ENCODE results near the gene EPN2. TPM values are rescaled to one million over a fixed set of nuclear protein-coding genes. Genes with fewer than 3 reads are reported as not detected.
"Not testable (repeated sequence)": the region's sequence is repeated elsewhere in the genome, so short reads cannot be mapped to it uniquely, and the experiment has no call there.

EPN2 gene
- total RNA-seq (19.7 TPM), polyA plus RNA-seq (ENCODE audit: insufficient read depth in 1 of 8, insufficient read length in 8 of 8, low replicate concordance in 1 of 8) (10 to 100 TPM; 18.2 to 36.4 (median 26.1) TPM)
- long read RNA-seq, donor 1, full-length matches to known transcripts, result 1 of 6 reads
- long read RNA-seq, donor 1, partial matches to known transcripts, result 5 of 6 reads
- long read RNA-seq, donor 1, other reads (novel, unspliced or antisense), result 0 of 6 reads
- long read RNA-seq, donor 2, full-length matches to known transcripts, result 2 of 2 reads
- long read RNA-seq, donor 2, partial matches to known transcripts, result 0 of 2 reads
- long read RNA-seq, donor 2, other reads (novel, unspliced or antisense), result 0 of 2 reads
- long read RNA-seq, donor 3, full-length matches to known transcripts, result 8 of 8 reads
- long read RNA-seq, donor 3, partial matches to known transcripts, result 0 of 8 reads
- long read RNA-seq, donor 3, other reads (novel, unspliced or antisense), result 0 of 8 reads
- long read RNA-seq, donor 4, full-length matches to known transcripts, result 5 of 5 reads
- long read RNA-seq, donor 4, partial matches to known transcripts, result 0 of 5 reads
- long read RNA-seq, donor 4, other reads (novel, unspliced or antisense), result 0 of 5 reads
- long read RNA-seq, donor 5, full-length matches to known transcripts, result 19 of 32 reads
- long read RNA-seq, donor 5, partial matches to known transcripts, result 13 of 32 reads
- long read RNA-seq, donor 5, other reads (novel, unspliced or antisense), result 0 of 32 reads
- long read RNA-seq, donor 6, full-length matches to known transcripts, result 12 of 12 reads
- long read RNA-seq, donor 6, partial matches to known transcripts, result 0 of 12 reads
- long read RNA-seq, donor 6, other reads (novel, unspliced or antisense), result 0 of 12 reads
- long read RNA-seq, donor 7, full-length matches to known transcripts, result 10 of 10 reads
- long read RNA-seq, donor 7, partial matches to known transcripts, result 0 of 10 reads
- long read RNA-seq, donor 7, other reads (novel, unspliced or antisense), result 0 of 10 reads
- long read RNA-seq, donor 8, partial matches to known transcripts, result 5 of 8 reads
- long read RNA-seq, donor 8, other reads (novel, unspliced or antisense), result 0 of 8 reads
- long read RNA-seq, donor 9, full-length matches to known transcripts, result 8 of 16 reads
- long read RNA-seq, donor 9, partial matches to known transcripts, result 8 of 16 reads
- long read RNA-seq, donor 9, other reads (novel, unspliced or antisense), result 0 of 16 reads
- long read RNA-seq, donor 10, full-length matches to known transcripts, result 10 of 25 reads
- long read RNA-seq, donor 10, partial matches to known transcripts, result 15 of 25 reads
- long read RNA-seq, donor 10, other reads (novel, unspliced or antisense), result 0 of 25 reads
- long read RNA-seq, donor 11, transcript EPN2-221 (3 exons, 309 nt), result major isoform, 6 of 6 reads
- long read RNA-seq, donor 11, partial matches to known transcripts, result 0 of 6 reads
- long read RNA-seq, donor 11, other reads (novel, unspliced or antisense), result 0 of 6 reads

GRCh38 chr17:19237139-19237388, at the start of gene EPN2:
TSS of gene EPN2 (plus strand) at chr17:19237366. CDS start at chr17:19283120, 45,754 bp downstream.
- H3K27me3 ChIP-seq (ENCODE audit: control insufficient read depth, insufficient read depth, low read length); H3K9me3 ChIP-seq (replicated peaks; ENCODE audit: control insufficient read depth, low read depth, low read length); H3K36me3 ChIP-seq (ENCODE audit: control insufficient read depth, insufficient read depth, low read length); H3K4me1 ChIP-seq (ENCODE audit: control insufficient read depth, insufficient read depth, low read length): not testable (repeated sequence)
- no CpG with 5 or more reads among the region's 31 CpGs for WGBS (ENCODE audit: insufficient coverage)
- peak; percentile 72 for DNase-seq
- peak within 1 kb of the TSS; percentile 98 for H3K4me3 ChIP-seq (ENCODE audit: low read length)
- H3K27ac ChIP-seq (ENCODE audit: low read length), result peak within 1 kb of the TSS; percentile 67

DNA sequence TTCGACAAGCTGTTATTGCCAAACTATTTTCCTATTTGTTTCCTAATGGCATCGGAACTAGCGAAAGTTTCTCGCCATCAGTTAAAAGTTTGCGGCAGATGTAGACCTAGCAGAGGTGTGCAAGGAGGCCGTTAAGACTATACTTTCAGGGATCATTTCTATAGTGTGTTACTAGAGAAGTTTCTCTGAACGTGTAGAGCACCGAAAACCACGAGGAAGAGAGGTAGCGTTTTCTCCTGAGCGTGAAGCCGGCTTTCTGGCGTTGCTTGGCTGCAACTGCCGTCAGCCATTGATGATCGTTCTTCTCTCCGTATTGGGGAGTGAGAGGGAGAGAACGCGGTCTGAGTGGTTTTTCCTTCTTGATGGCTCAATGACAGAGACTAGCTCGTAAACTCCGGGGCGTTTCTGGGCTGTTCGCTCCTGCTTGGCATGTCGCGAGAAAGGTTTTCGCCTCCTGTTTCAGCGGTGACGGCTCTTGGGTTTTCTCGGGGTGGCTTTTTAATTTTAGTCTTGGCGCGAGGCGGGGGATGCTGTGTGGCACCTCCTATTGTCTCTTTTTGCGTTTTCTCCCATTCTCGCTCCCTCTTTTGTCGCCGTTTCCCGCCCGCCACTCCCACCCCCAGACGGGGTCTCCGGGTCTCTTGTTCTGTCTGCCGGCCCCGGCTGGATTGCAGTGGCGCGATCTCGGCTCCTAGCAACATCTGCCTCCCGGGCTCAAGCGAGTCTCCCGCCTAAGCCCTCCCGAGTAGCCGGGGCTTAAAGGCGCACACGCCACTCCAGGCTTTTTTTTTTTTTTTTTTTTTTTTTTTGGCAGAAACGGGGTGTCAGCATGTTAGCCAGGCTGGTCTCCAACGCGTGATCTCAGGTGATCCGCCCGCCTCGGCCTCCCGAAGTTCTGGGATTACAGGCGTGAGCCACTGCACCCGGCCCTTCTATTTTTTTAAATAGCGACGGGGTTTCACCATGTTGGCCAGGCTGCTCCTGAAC, 49.0 kb upstream of the EPN2 start:
- H3K4me1 ChIP-seq (ENCODE audit: control insufficient read depth, insufficient read depth, low read length); H3K9me3 ChIP-seq (replicated peaks; ENCODE audit: control insufficient read depth, low read depth, low read length); H3K4me3 ChIP-seq (ENCODE audit: low read length); DNase-seq; H3K27ac ChIP-seq (ENCODE audit: low read length); H3K27me3 ChIP-seq (ENCODE audit: control insufficient read depth, insufficient read depth, low read length); H3K36me3 ChIP-seq (ENCODE audit: control insufficient read depth, insufficient read depth, low read length): not testable (repeated sequence)
- WGBS (ENCODE audit: insufficient coverage), result no CpG with 5 or more reads among the region's 62 CpGs

DNA sequence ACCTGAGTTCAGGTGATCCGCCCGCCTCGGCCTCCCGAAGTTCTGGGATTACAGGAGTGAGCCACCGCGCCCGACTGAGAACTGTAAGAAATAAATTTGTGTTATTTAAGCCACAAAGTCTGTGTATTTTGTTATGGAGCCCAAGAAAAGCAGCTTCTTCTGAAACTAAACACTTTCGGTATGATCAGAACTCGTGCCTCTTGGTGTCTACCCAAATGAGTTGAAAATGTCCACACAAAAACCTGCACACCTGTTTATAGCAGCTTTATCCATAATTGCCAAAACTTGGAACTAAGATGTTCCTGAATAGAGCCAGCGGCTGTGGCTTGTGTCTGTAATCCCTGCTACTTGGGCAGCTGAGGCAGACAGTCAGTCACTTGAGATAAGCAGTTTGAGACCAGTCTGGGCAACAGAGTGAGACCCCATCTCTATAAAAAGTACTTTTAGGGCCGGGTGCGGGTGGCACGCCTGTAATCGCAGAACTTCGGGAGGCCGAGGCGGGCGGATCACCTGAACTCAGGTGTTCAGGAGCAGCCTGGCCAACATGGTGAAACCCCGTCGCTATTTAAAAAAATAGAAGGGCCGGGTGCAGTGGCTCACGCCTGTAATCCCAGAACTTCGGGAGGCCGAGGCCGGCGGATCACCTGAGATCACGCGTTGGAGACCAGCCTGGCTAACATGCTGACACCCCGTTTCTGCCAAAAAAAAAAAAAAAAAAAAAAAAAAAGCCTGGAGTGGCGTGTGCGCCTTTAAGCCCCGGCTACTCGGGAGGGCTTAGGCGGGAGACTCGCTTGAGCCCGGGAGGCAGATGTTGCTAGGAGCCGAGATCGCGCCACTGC, 48.1 kb upstream of the EPN2 start:
- not testable (repeated sequence) for H3K4me3 ChIP-seq (ENCODE audit: low read length); H3K27ac ChIP-seq (ENCODE audit: low read length); H3K4me1 ChIP-seq (ENCODE audit: control insufficient read depth, insufficient read depth, low read length); H3K9me3 ChIP-seq (replicated peaks; ENCODE audit: control insufficient read depth, low read depth, low read length); H3K36me3 ChIP-seq (ENCODE audit: control insufficient read depth, insufficient read depth, low read length); DNase-seq; H3K27me3 ChIP-seq (ENCODE audit: control insufficient read depth, insufficient read depth, low read length)
- no CpG with 5 or more reads among the region's 39 CpGs for WGBS (ENCODE audit: insufficient coverage)

GRCh38 chr17:19189781-19190405, 47.3 kb upstream of the EPN2 start:
- no CpG with 5 or more reads among the region's 36 CpGs for WGBS (ENCODE audit: insufficient coverage)

DNA sequence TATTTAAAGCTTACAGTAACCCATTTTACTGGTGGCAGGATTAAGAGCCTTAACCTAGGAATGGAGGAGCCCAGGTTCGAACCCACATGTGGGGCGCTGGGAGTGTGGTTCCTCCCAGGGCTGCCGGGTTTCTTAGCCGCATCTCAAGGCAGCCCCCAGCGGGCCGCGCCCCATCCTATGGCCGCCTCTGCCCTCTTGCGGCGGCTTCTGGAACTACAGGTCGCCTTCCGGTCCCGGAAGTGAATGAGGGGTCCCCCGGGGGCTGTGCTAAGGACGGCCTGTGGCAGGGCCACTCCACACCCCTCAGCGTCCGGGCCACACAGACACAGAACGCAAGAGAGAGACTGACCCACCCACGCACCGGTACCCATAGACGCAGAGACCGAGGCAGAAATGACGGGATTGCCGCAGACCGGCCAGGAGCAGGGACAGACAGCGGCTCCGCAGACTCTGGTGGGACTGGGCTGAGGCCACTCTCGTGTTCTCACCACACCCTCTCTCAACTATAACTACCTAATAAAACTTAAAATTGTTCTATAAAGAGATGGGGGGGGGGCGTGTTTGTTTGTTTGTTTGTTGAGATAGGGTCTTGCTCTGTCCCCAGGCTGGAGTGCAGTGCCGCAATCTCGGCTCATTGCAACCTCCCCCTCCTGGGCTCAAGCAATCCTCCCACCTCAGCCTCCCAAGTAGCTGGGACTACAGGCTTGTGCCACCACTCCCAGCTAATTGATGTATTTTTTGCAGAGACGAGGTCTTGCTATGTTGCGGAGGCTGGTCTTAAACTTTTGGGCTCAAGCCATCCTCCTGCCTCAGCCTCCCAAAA, 40.6 kb upstream of the EPN2 start:
- H3K36me3 ChIP-seq (ENCODE audit: control insufficient read depth, insufficient read depth, low read length); H3K27me3 ChIP-seq (ENCODE audit: control insufficient read depth, insufficient read depth, low read length); H3K4me3 ChIP-seq (ENCODE audit: low read length); H3K4me1 ChIP-seq (ENCODE audit: control insufficient read depth, insufficient read depth, low read length); H3K9me3 ChIP-seq (replicated peaks; ENCODE audit: control insufficient read depth, low read depth, low read length); DNase-seq; H3K27ac ChIP-seq (ENCODE audit: low read length): not testable (repeated sequence)
- no CpG with 5 or more reads among the region's 33 CpGs for WGBS (ENCODE audit: insufficient coverage)

More at GRCh38 chr17:19189781-19190405, 47.3 kb upstream of the EPN2 start:
- not testable (repeated sequence) for H3K4me1 ChIP-seq (ENCODE audit: control insufficient read depth, insufficient read depth, low read length); H3K27ac ChIP-seq (ENCODE audit: low read length); DNase-seq; H3K4me3 ChIP-seq (ENCODE audit: low read length); H3K36me3 ChIP-seq (ENCODE audit: control insufficient read depth, insufficient read depth, low read length); H3K27me3 ChIP-seq (ENCODE audit: control insufficient read depth, insufficient read depth, low read length); H3K9me3 ChIP-seq (replicated peaks; ENCODE audit: control insufficient read depth, low read depth, low read length)

GRCh38 chr17:19202448-19202847, 34.7 kb upstream of the EPN2 start:
- H3K36me3 ChIP-seq (ENCODE audit: control insufficient read depth, insufficient read depth, low read length); DNase-seq; H3K9me3 ChIP-seq (replicated peaks; ENCODE audit: control insufficient read depth, low read depth, low read length); H3K4me3 ChIP-seq (ENCODE audit: low read length); H3K27ac ChIP-seq (ENCODE audit: low read length); H3K27me3 ChIP-seq (ENCODE audit: control insufficient read depth, insufficient read depth, low read length); H3K4me1 ChIP-seq (ENCODE audit: control insufficient read depth, insufficient read depth, low read length): not testable (repeated sequence)
- WGBS (ENCODE audit: insufficient coverage), result no CpG with 5 or more reads among the region's 20 CpGs

GRCh38 chr17:19203429-19203828, 33.7 kb upstream of the EPN2 start:
- not testable (repeated sequence) for DNase-seq; H3K4me3 ChIP-seq (ENCODE audit: low read length)
- WGBS (ENCODE audit: insufficient coverage), result no CpG with 5 or more reads among the region's 3 CpGs

More at GRCh38 chr17:19203429-19203828, 33.7 kb upstream of the EPN2 start:
- not testable (repeated sequence) for H3K9me3 ChIP-seq (replicated peaks; ENCODE audit: control insufficient read depth, low read depth, low read length); H3K4me1 ChIP-seq (ENCODE audit: control insufficient read depth, insufficient read depth, low read length); H3K27me3 ChIP-seq (ENCODE audit: control insufficient read depth, insufficient read depth, low read length); H3K36me3 ChIP-seq (ENCODE audit: control insufficient read depth, insufficient read depth, low read length); H3K27ac ChIP-seq (ENCODE audit: low read length)

Measured in muscle of leg (tissue), 16 donors.